NCI-H2196 treated with DMSO at 0.1 percent for 48 hours (cell line): ENCODE measurements around the gene TUBA1A.
"Not testable (repeated sequence)": the region's sequence is repeated elsewhere in the genome, so short reads cannot be mapped to it uniquely, and the experiment has no call there.

Experiments
- DNase-seq: peaks from one replicate; lab custom pipeline; 2025; ENCODE audit not compliant: unreplicated experiment; lab: John Stamatoyannopoulos, UW

Gene TUBA1A

GRCh38 chr12:49201595-49202295 lies 12.9 kb upstream of the TUBA1A start:
- DNase-seq: peak; percentile 91

GRCh38 chr12:49200919-49201594 lies 12.2 kb upstream of the TUBA1A start:
- peak; percentile 80 for DNase-seq

GRCh38 chr12:49198431-49199155 lies 9.7 kb upstream of the TUBA1A start:
- DNase-seq: peak; percentile 56

GRCh38 chr12:49197256-49197655 lies 8.4 kb upstream of the TUBA1A start:
- no peak for DNase-seq

GRCh38 chr12:49195736-49196135 lies 6.9 kb upstream of the TUBA1A start:
- DNase-seq: no peak

- not testable (repeated sequence) for DNase-seq
Observed at GRCh38 chr12:49193746-49194145, 4.9 kb upstream of the TUBA1A start.

- DNase-seq: not testable (repeated sequence)
Observed at GRCh38 chr12:49191498-49191897, 2.6 kb upstream of the TUBA1A start.

- no peak for DNase-seq
Observed at GRCh38 chr12:49190974-49191373, 2.1 kb upstream of the TUBA1A start.

- no peak for DNase-seq
Observed at GRCh38 chr12:49189731-49190716, 1.1 kb upstream of the TUBA1A start.

GRCh38 chr12:49188201-49188915 lies 522 bp downstream of the TUBA1A start:
- peak; percentile 10 for DNase-seq

GRCh38 chr12:49187184-49187583 lies 1.7 kb downstream of the TUBA1A start:
- peak; percentile 20 for DNase-seq

GRCh38 chr12:49186307-49186706 lies 2.6 kb downstream of the TUBA1A start:
- DNase-seq: not testable (repeated sequence)

- not testable (repeated sequence) for DNase-seq
Observed at GRCh38 chr12:49184697-49185096, 4.2 kb downstream of the TUBA1A start.

- not testable (repeated sequence) for DNase-seq
Observed at GRCh38 chr12:49183214-49183950, 5.5 kb downstream of the TUBA1A start.

GRCh38 chr12:49174218-49174617 lies 14.7 kb downstream of the TUBA1A start:
- no peak for DNase-seq

- no peak for DNase-seq
Observed at GRCh38 chr12:49170924-49171323, 18.0 kb downstream of the TUBA1A start.

- DNase-seq: no peak
Observed at GRCh38 chr12:49165114-49165513, 23.8 kb downstream of the TUBA1A start.

- DNase-seq: not testable (repeated sequence)
Observed at GRCh38 chr12:49161901-49162300, 27.0 kb downstream of the TUBA1A start.

- DNase-seq: no peak
Observed at GRCh38 chr12:49161092-49161795, 27.6 kb downstream of the TUBA1A start.
